Large intestine (tissue), 3 donors: ENCODE measurements around the gene KRTAP20-1. TPM values are rescaled to one million over a fixed set of nuclear protein-coding genes. Genes with fewer than 3 reads are reported as not detected.

Experiments used
- DNase-seq, 2 donors: peaks; one replicate each; pipeline versions ENCODE4 v3.0.0 to v3.0.0-alpha.2; 2013
- H3K27ac ChIP-seq: one replicate; pipeline ENCODE4 v1.5.1; 2013; ENCODE audit warnings: low read length
- H3K27me3 ChIP-seq: 2 replicates; pipeline ENCODE4 v1.6.1; 2013; ENCODE audit warnings: low read length; ENCODE audit not compliant: control insufficient read depth, insufficient read depth
- H3K36me3 ChIP-seq: 2 replicates; pipeline ENCODE4 v1.6.1; 2013; ENCODE audit warnings: low read length; ENCODE audit not compliant: control insufficient read depth, insufficient read depth
- H3K4me1 ChIP-seq: one replicate; pipeline ENCODE4 v1.6.1; 2013; ENCODE audit warnings: low read length; ENCODE audit not compliant: control insufficient read depth, insufficient read depth
- H3K4me3 ChIP-seq: one replicate; pipeline ENCODE4 v1.5.1; 2013; ENCODE audit warnings: low read length
- H3K9me3 ChIP-seq: one replicate; pipeline ENCODE4 v1.6.1; 2013; ENCODE audit warnings: mild to moderate bottlenecking, low read depth, low read length, moderate library complexity; ENCODE audit not compliant: control insufficient read depth
- WGBS: methylation state at CpG from one replicate; pipeline ENCODE4 v1.1.5; 2013; ENCODE audit warnings: low lambda C conversion rate; ENCODE audit not compliant: insufficient coverage; 5-methylcytosine and 5-hydroxymethylcytosine counted together
- polyA plus RNA-seq: library from polyadenylated mRNA; unstranded; fragments of 120-200 nt; gene quantifications from one replicate; pipeline ENCODE4 v1.2.1, GENCODE V29; 2013

KRTAP20-1 gene
- polyA plus RNA-seq, 1 donor = not detected

GRCh38 chr21:30642564-30642963 is 26.3 kb downstream of the KRTAP20-1 start, which contains the start of gene KRTAP20-3:
TSS of gene KRTAP20-3 (plus strand) at chr21:30642864.
- Histone ChIP-seq H3K4me3 (no peak within 1 kb of the TSS), H3K27ac (no peak within 1 kb of the TSS), H3K27me3 (no peaks in the 10 kb centered on the region), H3K9me3 (no peaks in the 10 kb centered on the region), H3K4me1 (no peaks in the 10 kb centered on the region), H3K36me3 (no peaks in the 10 kb centered on the region)
- no CpG with 5 or more reads among the region's 2 CpGs for WGBS
- DNase-seq = no peak

DNA sequence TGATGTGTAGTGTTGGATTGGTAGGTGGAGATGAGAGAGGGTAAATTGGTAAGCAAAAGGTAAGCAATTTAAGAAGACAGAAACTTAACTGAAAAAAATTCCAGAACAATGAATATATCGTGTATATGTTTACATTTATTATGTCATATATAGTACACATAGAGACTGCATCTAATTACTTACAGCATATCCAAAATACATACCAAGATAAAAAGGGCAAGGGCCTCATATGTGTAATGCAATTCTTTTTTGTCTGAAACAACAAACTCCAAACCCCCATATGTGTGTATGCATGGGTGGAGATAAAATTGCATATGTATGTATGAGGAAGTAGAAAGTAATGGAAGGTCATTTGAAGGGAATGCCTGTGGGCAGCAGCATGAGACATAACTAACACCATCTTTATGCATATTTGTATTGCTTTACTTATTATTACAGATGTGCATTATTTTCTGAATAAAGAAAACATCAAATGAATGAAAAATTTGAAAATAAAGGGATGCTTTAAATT is 30.7 kb downstream of the KRTAP20-1 start:
- Histone ChIP-seq H3K27ac (no peak overlapping the region), H3K4me1 (no peaks in the 10 kb centered on the region), H3K9me3 (no peaks in the 10 kb centered on the region), H3K27me3 (no peaks in the 10 kb centered on the region), H3K36me3 (no peaks in the 10 kb centered on the region), H3K4me3 (no peak overlapping the region)
- WGBS = no CpG with 5 or more reads among the region's 1 CpG
- no peak for DNase-seq

GRCh38 chr21:30652891-30653290 is 36.7 kb downstream of the KRTAP20-1 start:
- Histone ChIP-seq H3K4me1 (no peaks in the 10 kb centered on the region), H3K4me3 (no peak overlapping the region), H3K9me3 (no peaks in the 10 kb centered on the region), H3K27ac (no peak overlapping the region), H3K27me3 (no peaks in the 10 kb centered on the region), H3K36me3 (no peaks in the 10 kb centered on the region)
- no peak for DNase-seq

Other genes with a start within 250 kb of the KRTAP20-1 start
- gene KRTAP13-2, start 244.2 kb upstream of the KRTAP20-1 start, polyA plus RNA-seq = not detected
- gene KRTAP13-1, start 220.4 kb upstream of the KRTAP20-1 start, polyA plus RNA-seq = not detected
- gene KRTAP13-3, start 190.5 kb upstream of the KRTAP20-1 start, polyA plus RNA-seq = not detected
- gene KRTAP13-4, start 186.2 kb upstream of the KRTAP20-1 start, polyA plus RNA-seq = not detected
- gene KRTAP15-1, start 176.2 kb upstream of the KRTAP20-1 start, polyA plus RNA-seq = not detected
- not detected for gene KRTAP19-1, start 136.1 kb upstream of the KRTAP20-1 start, polyA plus RNA-seq
- not detected for gene KRTAP19-2, start 129.0 kb upstream of the KRTAP20-1 start, polyA plus RNA-seq
- gene KRTAP19-3, start 124.4 kb upstream of the KRTAP20-1 start, polyA plus RNA-seq = not detected
- gene KRTAP19-4, start 119.3 kb upstream of the KRTAP20-1 start, polyA plus RNA-seq = not detected
- gene KRTAP19-5, start 114.3 kb upstream of the KRTAP20-1 start, polyA plus RNA-seq = not detected
- not detected for gene KRTAP19-6, start 74.6 kb upstream of the KRTAP20-1 start, polyA plus RNA-seq
- not detected for gene KRTAP19-7, start 55.1 kb upstream of the KRTAP20-1 start, polyA plus RNA-seq
- gene KRTAP22-2, start 26.0 kb upstream of the KRTAP20-1 start, polyA plus RNA-seq = not detected
- gene KRTAP6-3, start 24.0 kb upstream of the KRTAP20-1 start, polyA plus RNA-seq = not detected
- not detected for gene KRTAP6-2, start 17.5 kb upstream of the KRTAP20-1 start, polyA plus RNA-seq
- not detected for gene KRTAP22-1, start 15.3 kb upstream of the KRTAP20-1 start, polyA plus RNA-seq
- gene KRTAP6-1, start 2.5 kb upstream of the KRTAP20-1 start, polyA plus RNA-seq = not detected
- not detected for gene KRTAP20-4, start 4.2 kb downstream of the KRTAP20-1 start, polyA plus RNA-seq
- gene KRTAP20-2, start 18.8 kb downstream of the KRTAP20-1 start, polyA plus RNA-seq = not detected
- gene KRTAP20-3, start 26.4 kb downstream of the KRTAP20-1 start, polyA plus RNA-seq = not detected
- not detected for gene KRTAP21-3, start 102.4 kb downstream of the KRTAP20-1 start, polyA plus RNA-seq
- not detected for gene KRTAP21-2, start 130.8 kb downstream of the KRTAP20-1 start, polyA plus RNA-seq
- gene KRTAP21-1, start 139.0 kb downstream of the KRTAP20-1 start, polyA plus RNA-seq = not detected
- not detected for gene KRTAP8-1, start 196.8 kb downstream of the KRTAP20-1 start, polyA plus RNA-seq
- not detected for gene KRTAP7-1, start 213.3 kb downstream of the KRTAP20-1 start, polyA plus RNA-seq